ENCODE data around the gene CX3CL1.
"Not testable (repeated sequence)": the region's sequence is repeated elsewhere in the genome, so short reads cannot be mapped to it uniquely, and the experiment has no call there.

Gene CX3CL1

GRCh38 chr16:57355898-57356414, 16.3 kb upstream of the CX3CL1 start:
- no peak overlapping the region for H3K27ac ChIP-seq
- no peak overlapping the region for H3K4me3 ChIP-seq

- Histone ChIP-seq H3K27ac (no peak overlapping the region), H3K4me3 (no peak overlapping the region)
Measured at GRCh38 chr16:57356547-57356946, 15.7 kb upstream of the CX3CL1 start.

- no peak overlapping the region for H3K27ac ChIP-seq
- H3K4me3 ChIP-seq = no peak overlapping the region
Measured at GRCh38 chr16:57357330-57358085, 14.8 kb upstream of the CX3CL1 start.

GRCh38 chr16:57358086-57358420, 14.2 kb upstream of the CX3CL1 start:
- Histone ChIP-seq H3K27ac (no peak overlapping the region), H3K4me3 (no peak overlapping the region)

GRCh38 chr16:57358527-57359095, 13.7 kb upstream of the CX3CL1 start, which contains the start of gene CCL22:
Gene CCL22 (plus strand): TSS chr16:57358783. CDS start chr16:57358817, 34 bp downstream.
- Histone ChIP-seq H3K4me3 (no peak within 1 kb of the TSS), H3K27ac (no peak within 1 kb of the TSS)

- H3K4me3 ChIP-seq = no peak overlapping the region
Measured at GRCh38 chr16:57360321-57360935, 11.9 kb upstream of the CX3CL1 start.

GRCh38 chr16:57361404-57361803, 10.9 kb upstream of the CX3CL1 start:
- H3K27ac ChIP-seq = no peak overlapping the region
- no peak overlapping the region for H3K4me3 ChIP-seq

More at GRCh38 chr16:57360321-57360935, 11.9 kb upstream of the CX3CL1 start:
- H3K27ac ChIP-seq = peak overlapping the region in 1 of 21 experiments; percentile 43

GRCh38 chr16:57364143-57364542, 8.1 kb upstream of the CX3CL1 start:
- Histone ChIP-seq H3K4me3 (no peak overlapping the region), H3K27ac (no peak overlapping the region)

- no peak overlapping the region for H3K27ac ChIP-seq
- H3K4me3 ChIP-seq = no peak overlapping the region
Measured at GRCh38 chr16:57366544-57367040, 5.7 kb upstream of the CX3CL1 start.

- no peak overlapping the region for H3K4me3 ChIP-seq
- no peak overlapping the region for H3K27ac ChIP-seq
Measured at GRCh38 chr16:57367116-57367752, 5.1 kb upstream of the CX3CL1 start.

- peak overlapping the region in 6 of 7 experiments; percentile 21 to 52 (median 40) for H3K4me3 ChIP-seq
- H3K27ac ChIP-seq = peak overlapping the region in 14 of 21 experiments; percentile 15 to 85 (median 67)
Measured at GRCh38 chr16:57371494-57372371, 557 bp upstream of the CX3CL1 start.

GRCh38 chr16:57373117-57373947, 1.0 kb downstream of the CX3CL1 start:
- H3K27ac ChIP-seq = peak overlapping the region in 18 of 21 experiments; percentile 20 to 88 (median 75)
- H3K4me3 ChIP-seq = peak overlapping the region; percentile 21 to 52 (median 41)

- H3K4me3 ChIP-seq = peak overlapping the region in 6 of 7 experiments; percentile 1 to 52 (median 40)
Measured at GRCh38 chr16:57374067-57374534, 1.8 kb downstream of the CX3CL1 start.

GRCh38 chr16:57374925-57375465, 2.7 kb downstream of the CX3CL1 start:
- peak overlapping the region in 1 of 21 experiments; percentile 72 for H3K27ac ChIP-seq

More at GRCh38 chr16:57374067-57374534, 1.8 kb downstream of the CX3CL1 start:
- H3K27ac ChIP-seq = peak overlapping the region in 16 of 21 experiments; percentile 20 to 88 (median 74)

GRCh38 chr16:57376313-57376818, 4.1 kb downstream of the CX3CL1 start:
- no peak overlapping the region for H3K4me3 ChIP-seq

More at GRCh38 chr16:57374925-57375465, 2.7 kb downstream of the CX3CL1 start:
- not testable (repeated sequence) for H3K4me3 ChIP-seq

GRCh38 chr16:57377080-57377841, 5.0 kb downstream of the CX3CL1 start:
- no peak overlapping the region for H3K4me3 ChIP-seq
- peak overlapping the region in 3 of 21 experiments; percentile 21 to 59 (median 43) for H3K27ac ChIP-seq

More at GRCh38 chr16:57376313-57376818, 4.1 kb downstream of the CX3CL1 start:
- no peak overlapping the region for H3K27ac ChIP-seq

Data from skin epidermis (tissue), 12 donors.